Hepatocyte (in vitro differentiated cells): ENCODE results near the gene ACSL3.

Experiments used
- EZH2 ChIP-seq: fragments of 200-600 bp; sonication (generic); IDR thresholded peaks from 2 replicates; pipeline ENCODE4 v1.6.1; 2016; ENCODE audit warnings: antibody characterized with exemption, mild to moderate bottlenecking, borderline replicate concordance
- EZH2phosphoT487 ChIP-seq: fragments of 200-600 bp; sonication (generic); IDR thresholded peaks from one replicate; pipeline ENCODE4 v1.6.1; 2018; ENCODE audit warnings: antibody characterized with exemption, mild to moderate bottlenecking, low read depth, moderate library complexity; ENCODE audit not compliant: unreplicated experiment, severe bottlenecking
- TF ChIP-seq, protein P1 (sequence below): fragments of 200-600 bp; sonication (generic); IDR thresholded peaks from 2 replicates; pipeline ENCODE4 v1.5.1; 2016; ENCODE audit warnings: antibody characterized with exemption, mild to moderate bottlenecking; ENCODE audit not compliant: poor library complexity

- TF ChIP-seq, protein P1, sequence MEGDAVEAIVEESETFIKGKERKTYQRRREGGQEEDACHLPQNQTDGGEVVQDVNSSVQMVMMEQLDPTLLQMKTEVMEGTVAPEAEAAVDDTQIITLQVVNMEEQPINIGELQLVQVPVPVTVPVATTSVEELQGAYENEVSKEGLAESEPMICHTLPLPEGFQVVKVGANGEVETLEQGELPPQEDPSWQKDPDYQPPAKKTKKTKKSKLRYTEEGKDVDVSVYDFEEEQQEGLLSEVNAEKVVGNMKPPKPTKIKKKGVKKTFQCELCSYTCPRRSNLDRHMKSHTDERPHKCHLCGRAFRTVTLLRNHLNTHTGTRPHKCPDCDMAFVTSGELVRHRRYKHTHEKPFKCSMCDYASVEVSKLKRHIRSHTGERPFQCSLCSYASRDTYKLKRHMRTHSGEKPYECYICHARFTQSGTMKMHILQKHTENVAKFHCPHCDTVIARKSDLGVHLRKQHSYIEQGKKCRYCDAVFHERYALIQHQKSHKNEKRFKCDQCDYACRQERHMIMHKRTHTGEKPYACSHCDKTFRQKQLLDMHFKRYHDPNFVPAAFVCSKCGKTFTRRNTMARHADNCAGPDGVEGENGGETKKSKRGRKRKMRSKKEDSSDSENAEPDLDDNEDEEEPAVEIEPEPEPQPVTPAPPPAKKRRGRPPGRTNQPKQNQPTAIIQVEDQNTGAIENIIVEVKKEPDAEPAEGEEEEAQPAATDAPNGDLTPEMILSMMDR: no peak
- TF ChIP-seq EZH2 (no peak), EZH2phosphoT487 (no peak)
Measured at GRCh38 chr2:222879604-222879933, 18.7 kb downstream of the ACSL3 start.
